Ovary (tissue), 3 donors: ENCODE data around the gene MTAP.

Source experiments
- EP300 ChIP-seq: sonication (generic); formaldehyde crosslinking; IDR thresholded peaks from one replicate; pipeline ENCODE4 v1.6.1; 2017; ENCODE audit warnings: antibody characterized with exemption
- POLR2A ChIP-seq: fragments of 450-650 bp; IDR thresholded peaks from one replicate; pipeline ENCODE4 v1.6.1; 2017; ENCODE audit warnings: antibody characterized with exemption, mild to moderate bottlenecking, moderate library complexity
- TF ChIP-seq, protein P1 (sequence below), 3 donors: fragments of 450-650 bp in 2 of 3; fragments of 200-600 bp in 1 of 3; IDR thresholded peaks; one replicate each; pipeline versions ENCODE4 v1.5.1 to v1.8.0; 2016 to 2022; ENCODE audit warnings: antibody characterized with exemption in 3 of 3, mild to moderate bottlenecking in 1 of 3
- donor health status: DM: no; HTN: no; CAD: no.

DNA sequence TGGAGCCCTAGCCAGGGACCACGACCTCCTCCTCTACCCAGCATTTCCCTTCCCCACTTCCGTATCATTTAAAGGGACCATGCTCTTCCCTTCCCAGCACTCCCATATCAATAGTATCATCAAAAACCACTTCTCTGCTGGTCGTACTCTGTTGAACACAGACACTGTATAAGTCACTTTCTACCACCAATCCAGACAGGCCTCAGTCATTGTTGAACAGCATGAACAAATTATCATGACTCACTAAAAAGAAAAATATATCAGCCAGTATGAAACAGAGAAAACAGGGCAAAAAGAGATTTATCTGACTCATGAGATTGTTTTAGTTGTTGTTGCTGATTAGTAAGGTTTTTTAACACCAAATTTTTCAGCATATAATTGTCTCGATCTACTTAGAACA is 101.9 kb downstream of the MTAP start:
- TF ChIP-seq, protein P1, sequence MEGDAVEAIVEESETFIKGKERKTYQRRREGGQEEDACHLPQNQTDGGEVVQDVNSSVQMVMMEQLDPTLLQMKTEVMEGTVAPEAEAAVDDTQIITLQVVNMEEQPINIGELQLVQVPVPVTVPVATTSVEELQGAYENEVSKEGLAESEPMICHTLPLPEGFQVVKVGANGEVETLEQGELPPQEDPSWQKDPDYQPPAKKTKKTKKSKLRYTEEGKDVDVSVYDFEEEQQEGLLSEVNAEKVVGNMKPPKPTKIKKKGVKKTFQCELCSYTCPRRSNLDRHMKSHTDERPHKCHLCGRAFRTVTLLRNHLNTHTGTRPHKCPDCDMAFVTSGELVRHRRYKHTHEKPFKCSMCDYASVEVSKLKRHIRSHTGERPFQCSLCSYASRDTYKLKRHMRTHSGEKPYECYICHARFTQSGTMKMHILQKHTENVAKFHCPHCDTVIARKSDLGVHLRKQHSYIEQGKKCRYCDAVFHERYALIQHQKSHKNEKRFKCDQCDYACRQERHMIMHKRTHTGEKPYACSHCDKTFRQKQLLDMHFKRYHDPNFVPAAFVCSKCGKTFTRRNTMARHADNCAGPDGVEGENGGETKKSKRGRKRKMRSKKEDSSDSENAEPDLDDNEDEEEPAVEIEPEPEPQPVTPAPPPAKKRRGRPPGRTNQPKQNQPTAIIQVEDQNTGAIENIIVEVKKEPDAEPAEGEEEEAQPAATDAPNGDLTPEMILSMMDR (IDR thresholded peaks at IDR 0.05): no peak
- TF ChIP-seq POLR2A (no peak), EP300 (no peak)
